T47D (cell line): ENCODE results near the gene ITK.

Experiments
- DNase-seq, 2 experiments: peaks; one replicate each; pipeline versions ENCODE4 v3.0.0 to v3.0.0-alpha.2; 2011 to 2012; ENCODE audit warnings: low read depth in 1 of 2, low spot score in 1 of 2
- JUND ChIP-seq: IDR thresholded peaks from 2 replicates; pipeline ENCODE4 v1.6.1; 2012; ENCODE audit warnings: low read depth
- in situ Hi-C: cut with HindIII; loops from 2 replicates; pipeline ENCODE4 v1.10.0; 2016; ENCODE audit warnings: low sequenced_read_pairs, low pct_unique_long_range_greater_than_20kb

The ITK gene

GRCh38 chr5:157285310-157286035, 104.8 kb downstream of the ITK start:
- in situ Hi-C loops = no loop called here
- TF ChIP-seq JUND = no peak
- no peak for DNase-seq

DNA sequence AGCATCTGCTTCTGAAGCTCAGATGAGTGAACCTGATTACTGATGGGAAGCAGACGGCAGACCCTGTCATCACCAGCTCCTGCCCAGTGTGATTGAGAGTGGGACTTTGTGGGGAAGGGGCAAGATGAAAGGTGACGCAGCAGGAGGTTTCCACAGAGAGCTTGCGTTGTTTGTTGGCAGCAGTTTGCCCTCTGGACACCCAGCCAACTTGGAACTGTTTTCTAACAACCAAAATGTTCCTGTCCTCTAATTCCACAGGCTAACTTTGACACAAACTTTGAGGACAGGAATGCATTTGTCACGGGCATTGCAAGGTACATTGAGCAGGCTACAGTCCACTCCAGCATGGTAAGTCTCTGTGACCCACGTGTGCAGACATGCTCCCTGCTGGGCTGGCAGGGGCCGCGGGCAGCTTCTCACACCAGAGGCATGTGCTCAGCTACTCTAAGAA, 106.1 kb downstream of the ITK start:
- no peak for TF ChIP-seq JUND
- DNase-seq = no peak
- in situ Hi-C loops = no loop called here

- no peak for TF ChIP-seq JUND
- no peak for DNase-seq
- in situ Hi-C loops = no loop called here
Observed at GRCh38 chr5:157288405-157289163, 107.9 kb downstream of the ITK start.

DNA sequence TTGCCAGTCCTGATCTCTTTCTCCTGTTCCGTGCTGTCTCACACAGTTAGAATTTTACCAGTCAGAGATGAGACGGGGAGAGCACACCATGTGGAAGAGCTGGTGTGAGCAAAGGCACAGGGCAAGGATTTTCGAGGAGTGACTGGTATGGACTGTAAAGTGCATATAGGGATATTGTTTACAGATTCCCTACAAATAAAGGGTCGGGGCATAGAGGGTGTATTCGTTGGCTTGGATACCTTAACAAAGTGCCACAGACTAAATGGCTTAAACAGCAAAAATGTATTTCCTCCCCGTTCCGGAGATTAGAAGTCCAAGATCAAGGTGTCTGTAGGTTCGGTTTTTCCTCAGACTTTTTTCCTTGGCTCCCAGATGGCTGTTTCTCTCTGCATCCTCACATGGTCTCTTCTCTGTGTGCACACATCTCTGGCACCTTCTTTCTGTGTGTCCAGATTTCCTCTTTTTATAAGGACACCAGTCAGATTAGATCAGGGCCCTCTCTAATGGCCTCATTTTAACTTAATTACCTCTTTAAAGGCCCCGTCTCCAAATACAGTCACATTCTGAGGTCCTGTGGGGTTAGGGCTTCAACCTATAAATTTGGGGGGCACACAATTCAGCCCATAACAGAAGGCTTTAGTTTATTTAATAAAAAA, 108.7 kb downstream of the ITK start:
- TF ChIP-seq JUND = no peak
- no peak for DNase-seq
- in situ Hi-C loops = no loop called here

DNA sequence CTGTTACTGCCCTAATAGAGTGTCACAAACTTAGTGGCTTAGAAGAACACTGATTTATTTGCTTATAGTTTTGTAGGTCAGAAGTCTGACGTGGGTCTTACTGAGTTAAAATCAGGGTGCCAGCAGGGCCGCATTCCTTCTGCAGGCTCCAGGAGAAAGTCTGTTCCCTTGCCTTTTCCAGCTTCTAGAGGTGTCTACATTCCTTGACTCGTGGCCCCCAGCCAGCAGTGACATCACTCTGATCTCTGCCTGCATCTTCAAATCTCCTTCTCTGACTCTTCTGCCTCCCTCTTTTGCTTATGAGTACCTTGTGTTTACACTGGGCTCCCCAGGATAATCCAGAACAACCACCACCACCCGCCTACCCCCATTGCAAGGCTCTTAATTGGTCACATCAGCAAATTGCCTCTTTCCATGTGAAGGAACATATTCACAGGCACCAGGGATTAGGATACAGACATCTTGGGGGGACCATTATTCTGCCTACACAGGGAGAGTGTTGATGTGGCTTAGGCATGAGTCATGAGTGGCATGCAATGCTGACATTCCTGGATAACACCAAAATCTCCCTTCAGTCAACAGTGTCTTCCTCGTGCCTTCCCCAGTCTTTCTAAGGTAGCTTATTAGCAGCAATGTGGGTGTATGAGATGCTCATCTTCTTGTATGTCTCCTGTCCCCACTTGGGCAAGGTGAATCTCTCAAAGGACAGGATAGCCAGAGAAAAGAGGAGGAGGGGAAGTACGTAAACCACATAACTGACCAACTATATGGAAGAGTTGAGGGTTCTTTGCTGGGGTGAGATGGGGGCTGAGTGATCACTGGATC, 109.7 kb downstream of the ITK start:
- peak in 1 of 2 experiments; percentile 68 for DNase-seq
- in situ Hi-C loops = no loop called here
- TF ChIP-seq JUND = no peak

DNA sequence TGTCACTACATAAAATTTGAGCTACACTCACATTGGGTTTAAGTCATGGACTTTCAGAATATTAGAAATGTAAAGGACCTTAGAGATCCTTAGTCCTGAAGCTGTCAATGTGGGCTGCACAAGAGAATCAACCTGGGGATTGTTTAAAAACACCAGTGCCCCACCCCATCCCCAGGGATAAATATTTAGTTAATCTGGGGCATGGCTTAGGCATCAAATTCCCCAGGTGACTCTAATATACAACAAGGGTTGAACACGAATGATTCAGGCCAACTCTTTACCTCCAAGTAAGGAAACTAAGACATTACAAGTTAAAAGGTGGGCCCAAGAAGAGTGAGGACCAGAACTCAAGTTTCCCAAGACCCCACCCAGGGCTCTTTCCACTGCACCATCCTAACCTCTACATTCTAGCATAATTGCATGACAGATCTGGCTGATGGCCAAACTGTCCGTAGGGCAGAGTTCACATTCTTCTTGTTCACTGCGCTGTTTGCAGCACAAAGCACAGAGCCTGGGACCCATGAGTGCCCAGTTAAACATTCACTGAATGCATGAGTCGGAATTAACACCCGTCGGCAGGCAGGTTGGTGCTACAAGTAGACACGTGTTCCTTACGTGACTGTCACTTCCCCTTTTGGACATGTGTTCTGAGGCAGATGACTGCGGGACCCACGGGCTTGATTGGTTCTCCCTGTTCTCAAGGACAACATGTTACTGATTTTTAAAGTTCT, 110.5 kb downstream of the ITK start:
- DNase-seq = peak in 1 of 2 experiments; percentile 83
- in situ Hi-C loops = no loop called here
- no peak for TF ChIP-seq JUND

- DNase-seq = no peak
- no peak for TF ChIP-seq JUND
- in situ Hi-C loops = no loop called here
Observed at GRCh38 chr5:157292599-157292998, 112.0 kb downstream of the ITK start.

- peak in 1 of 2 experiments; percentile 45 for DNase-seq
- no peak for TF ChIP-seq JUND
Observed at GRCh38 chr5:157294407-157295091, 113.9 kb downstream of the ITK start.

GRCh38 chr5:157295247-157295646, 114.6 kb downstream of the ITK start:
- in situ Hi-C loops = no loop called here
- DNase-seq = no peak
- TF ChIP-seq JUND = no peak

More at GRCh38 chr5:157294407-157295091, 113.9 kb downstream of the ITK start:
- in situ Hi-C loops = no loop called here

DNA sequence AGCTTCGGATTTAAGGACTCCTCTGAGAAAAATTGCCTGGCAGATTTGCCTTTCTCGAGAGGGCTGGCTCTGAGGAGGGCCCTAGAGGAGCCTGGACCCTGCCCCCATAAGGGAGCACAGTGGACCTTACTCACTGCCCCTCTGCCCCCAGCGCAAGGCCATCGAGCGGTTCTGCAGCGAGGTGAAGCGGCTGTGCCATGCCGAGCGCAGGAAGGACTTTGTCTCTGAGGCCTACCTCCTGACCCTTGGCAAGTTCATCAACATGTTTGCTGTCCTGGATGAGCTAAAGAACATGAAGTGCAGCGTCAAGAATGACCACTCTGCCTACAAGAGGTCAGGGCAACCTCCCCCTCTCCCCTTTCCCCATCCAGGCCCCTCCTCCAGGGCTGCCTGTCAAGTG, 119.9 kb downstream of the ITK start:
- in situ Hi-C loops = no loop called here
- no peak for DNase-seq
- TF ChIP-seq JUND = no peak

DNA sequence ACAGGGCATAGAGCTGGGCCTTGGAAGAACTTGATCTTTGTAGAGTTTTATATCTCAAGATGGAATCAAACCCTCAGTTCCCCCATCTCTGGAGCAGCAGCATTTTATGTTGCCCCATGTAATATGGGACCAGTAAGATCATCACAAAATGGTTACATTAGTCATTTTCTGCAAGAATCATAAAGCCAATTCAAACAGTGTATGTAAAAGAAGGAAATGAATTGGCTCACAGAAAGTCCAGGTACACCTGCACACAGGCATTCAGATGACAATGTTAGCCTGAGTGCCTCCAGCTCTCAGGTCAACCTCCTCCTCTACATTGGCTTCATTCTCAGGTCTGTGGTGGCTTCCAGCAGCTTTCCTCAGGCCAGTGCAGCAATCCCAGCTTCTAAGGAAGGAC, 120.4 kb downstream of the ITK start:
- DNase-seq = no peak
- in situ Hi-C loops = no loop called here
- no peak for TF ChIP-seq JUND
